ENCODE results near the gene LY86. TPM values are rescaled to one million over a fixed set of nuclear protein-coding genes. Genes with fewer than 3 reads are reported as not detected.

LY86 gene
- total and polyA plus RNA-seq, 8 donors: 0.16 to 6.1 (median 0.59) TPM; not detected in 1

DNA sequence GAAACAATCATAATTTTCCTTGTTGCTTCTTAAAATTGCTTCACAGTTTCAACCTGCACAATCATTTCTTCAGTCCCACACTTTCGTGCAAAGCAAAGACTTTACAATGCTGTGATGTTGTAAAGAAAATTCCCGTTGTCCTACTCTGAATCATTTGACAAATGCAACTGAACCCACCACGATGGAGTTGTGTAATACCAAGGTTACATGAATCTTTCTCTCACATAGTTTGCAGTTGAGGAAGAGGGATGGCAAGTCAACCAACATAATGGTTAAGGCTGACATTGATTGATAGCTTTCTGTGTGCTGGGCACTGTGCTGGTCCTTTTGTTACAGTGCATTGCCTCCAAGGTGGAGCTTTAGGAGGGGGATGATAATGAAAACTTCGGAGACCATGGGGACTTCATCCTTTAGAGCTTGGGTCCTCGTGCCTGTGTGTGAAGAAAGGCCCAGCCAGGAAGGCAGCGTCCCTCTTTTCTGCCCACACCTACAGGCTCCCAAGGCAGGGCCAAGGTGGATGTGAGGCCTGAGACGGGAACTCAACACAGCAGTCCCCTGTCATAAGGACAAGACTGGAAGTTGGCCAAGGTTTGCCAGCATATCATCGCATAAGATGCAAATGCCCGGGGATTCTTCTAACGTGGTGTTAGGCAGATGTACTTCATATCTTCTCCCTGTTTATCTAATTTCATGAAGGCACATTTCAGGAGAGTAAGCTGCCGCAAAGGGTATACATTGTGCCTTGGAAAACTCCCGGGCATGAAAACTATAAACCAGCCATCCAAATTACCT lies 96.9 kb downstream of the LY86 start:
- WGBS, 2 donors: 85% methylated on average over 12 of the region's 12 CpGs
- no peaks in the 10 kb centered on the region for H3K27me3 ChIP-seq
- peak overlapping the region in 1 of 4 donors; percentile 83 for H3K27ac ChIP-seq
- peaks cover 18 to 43% (median 29%) of the 10 kb centered on the region in 3 donors for H3K4me1 ChIP-seq
- intact Hi-C loops (cut with DNase I): no loop called here
- H3K36me3 ChIP-seq: no peaks in the 10 kb centered on the region
- TF ChIP-seq, protein P1, sequence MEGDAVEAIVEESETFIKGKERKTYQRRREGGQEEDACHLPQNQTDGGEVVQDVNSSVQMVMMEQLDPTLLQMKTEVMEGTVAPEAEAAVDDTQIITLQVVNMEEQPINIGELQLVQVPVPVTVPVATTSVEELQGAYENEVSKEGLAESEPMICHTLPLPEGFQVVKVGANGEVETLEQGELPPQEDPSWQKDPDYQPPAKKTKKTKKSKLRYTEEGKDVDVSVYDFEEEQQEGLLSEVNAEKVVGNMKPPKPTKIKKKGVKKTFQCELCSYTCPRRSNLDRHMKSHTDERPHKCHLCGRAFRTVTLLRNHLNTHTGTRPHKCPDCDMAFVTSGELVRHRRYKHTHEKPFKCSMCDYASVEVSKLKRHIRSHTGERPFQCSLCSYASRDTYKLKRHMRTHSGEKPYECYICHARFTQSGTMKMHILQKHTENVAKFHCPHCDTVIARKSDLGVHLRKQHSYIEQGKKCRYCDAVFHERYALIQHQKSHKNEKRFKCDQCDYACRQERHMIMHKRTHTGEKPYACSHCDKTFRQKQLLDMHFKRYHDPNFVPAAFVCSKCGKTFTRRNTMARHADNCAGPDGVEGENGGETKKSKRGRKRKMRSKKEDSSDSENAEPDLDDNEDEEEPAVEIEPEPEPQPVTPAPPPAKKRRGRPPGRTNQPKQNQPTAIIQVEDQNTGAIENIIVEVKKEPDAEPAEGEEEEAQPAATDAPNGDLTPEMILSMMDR (IDR thresholded peaks at IDR 0.05): no peak
- H3K9me3 ChIP-seq: no peaks in the 10 kb centered on the region
- no peak overlapping the region for H3K4me3 ChIP-seq
- no peak for DNase-seq
- no peak for FAIRE-seq
- ATAC-seq: no peak

DNA sequence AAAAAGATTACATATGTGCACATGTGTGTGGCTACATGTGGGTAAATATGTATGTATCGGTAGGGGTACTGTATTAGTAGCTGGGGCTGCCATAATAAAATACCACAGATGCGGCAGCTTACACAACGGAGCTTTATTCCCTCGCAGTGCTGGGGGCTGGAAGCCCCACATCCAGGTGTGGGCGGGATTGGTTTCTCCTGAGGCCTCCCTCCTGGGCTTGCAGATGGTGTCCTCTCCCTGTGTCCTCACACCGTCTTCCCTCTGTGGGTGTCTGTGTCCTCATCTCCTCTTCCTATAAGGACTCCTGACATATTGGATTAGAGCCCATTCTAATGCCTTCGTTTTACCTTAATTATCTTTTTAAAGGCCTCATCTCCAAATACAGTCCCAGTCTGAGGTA lies 97.7 kb downstream of the LY86 start:
- intact Hi-C loops (cut with DNase I): no loop called here
- Histone ChIP-seq H3K4me3 (peak overlapping the region in 2 of 4 donors; percentile 27 to 44), H3K27me3 (no peaks in the 10 kb centered on the region), H3K9me3 (no peaks in the 10 kb centered on the region), H3K4me1 (peaks cover 18 to 43% (median 26%) of the 10 kb centered on the region in 3 donors), H3K27ac (peak overlapping the region in 3 of 4 donors; percentile 39 to 83 (median 72)), H3K36me3 (no peaks in the 10 kb centered on the region)
- FAIRE-seq: no peak
- DNase-seq: no peak
- ATAC-seq: no peak
- TF ChIP-seq, protein P1 (IDR thresholded peaks at IDR 0.05): no peak
- 85 to 91% methylated on average over 7 of the region's 7 CpGs for WGBS, 2 donors

DNA sequence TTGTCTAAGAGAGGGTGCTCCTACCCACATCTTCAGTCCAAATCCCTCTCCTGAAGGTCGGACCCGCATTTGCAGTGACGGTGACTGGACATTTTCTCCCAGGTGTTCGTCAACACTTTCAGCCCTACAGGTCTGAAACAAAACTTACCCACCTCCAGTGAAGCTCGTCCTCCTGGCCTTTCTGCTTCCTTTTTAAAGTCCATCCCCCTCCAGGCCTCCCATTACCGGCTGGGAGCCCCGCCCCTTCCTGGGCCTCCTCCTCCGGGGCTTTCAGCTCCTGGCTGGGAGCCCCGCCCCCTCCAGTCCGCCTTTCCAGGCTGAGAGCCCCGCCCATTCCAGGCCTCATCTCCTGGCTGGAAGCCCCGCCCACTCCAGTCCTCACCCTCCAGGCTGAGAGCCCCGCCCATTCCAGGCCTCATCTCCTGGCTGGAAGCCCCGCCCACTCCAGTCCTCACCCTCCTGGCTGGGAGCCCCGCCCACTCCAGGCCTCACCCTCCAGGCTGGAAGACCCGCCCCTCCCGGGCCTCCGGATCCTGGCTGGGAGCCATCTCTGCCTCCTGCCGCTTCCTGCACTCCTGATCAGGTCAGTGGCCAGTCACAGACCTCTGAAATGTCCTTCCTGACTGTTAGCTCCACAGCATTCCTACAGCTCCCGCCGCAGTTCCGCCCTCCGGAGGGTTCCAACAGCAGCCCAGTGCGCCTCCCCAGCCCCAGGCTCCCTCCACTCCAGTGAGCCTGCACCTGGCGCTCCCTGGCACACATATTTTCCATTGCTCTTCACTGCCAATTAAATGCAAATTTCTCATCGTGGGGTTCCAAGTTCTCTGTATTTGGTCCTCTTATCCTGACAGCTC lies 98.5 kb downstream of the LY86 start:
- intact Hi-C loops (cut with DNase I): no loop called here
- FAIRE-seq (peak; percentile 13), DNase-seq (peak; percentile 98 to 100 (median 100)), ATAC-seq (peak; percentile 86 to 94 (median 92))
- Histone ChIP-seq H3K9me3 (no peaks in the 10 kb centered on the region), H3K27me3 (no peaks in the 10 kb centered on the region), H3K27ac (peak overlapping the region; percentile 66 to 90 (median 81)), H3K36me3 (no peaks in the 10 kb centered on the region), H3K4me1 (peaks cover 18 to 43% (median 26%) of the 10 kb centered on the region in 3 donors), H3K4me3 (peak overlapping the region in 2 of 4 donors; percentile 27 to 44)
- TF ChIP-seq, protein P1 (IDR thresholded peaks at IDR 0.05): no peak
- 10 to 11% methylated on average over 23 to 26 of the region's 26 CpGs for WGBS, 2 donors

DNA sequence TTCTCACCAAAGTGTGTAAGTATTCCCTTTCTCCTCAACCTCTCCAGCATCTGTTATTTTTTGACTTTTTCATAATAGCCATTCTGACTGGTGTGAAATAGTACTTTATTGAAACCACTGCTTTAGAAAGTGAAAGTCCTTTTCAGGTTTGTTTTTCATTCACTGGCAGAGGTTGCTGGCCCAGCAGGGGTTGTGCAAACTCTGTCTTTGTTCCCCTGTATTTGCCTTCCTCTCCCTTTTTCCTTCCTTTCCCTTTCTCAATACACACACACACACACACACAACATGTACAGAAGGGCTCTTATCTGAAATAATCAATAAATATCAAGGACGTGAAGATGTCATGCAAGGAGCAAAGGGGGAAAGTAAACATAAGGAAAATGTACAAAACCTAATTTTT lies 99.8 kb downstream of the LY86 start:
- WGBS, 2 donors: 5 to 8% methylated on average over 1 of the region's 1 CpG
- DNase-seq (no peak), FAIRE-seq (no peak), ATAC-seq (no peak)
- Histone ChIP-seq H3K4me1 (peaks cover 18 to 31% (median 22%) of the 10 kb centered on the region in 3 donors), H3K4me3 (no peak overlapping the region), H3K36me3 (no peaks in the 10 kb centered on the region), H3K27me3 (no peaks in the 10 kb centered on the region), H3K9me3 (no peaks in the 10 kb centered on the region), H3K27ac (peak overlapping the region in 3 of 4 donors; percentile 74 to 90 (median 88))
- intact Hi-C loops (cut with DNase I): no loop called here
- TF ChIP-seq, protein P1 (IDR thresholded peaks at IDR 0.05): no peak

Measured in pancreas (tissue), 10 donors.